Fibroblast of peridontal ligament (primary cell): ENCODE measurements around the gene MPHOSPH9.

ENCODE experiments used
- DNase-seq: peaks from one replicate; pipeline ENCODE4 v3.0.0-alpha.2; 2010; ENCODE audit errors: extremely low read depth

Gene MPHOSPH9

GRCh38 chr12:123126294-123127181 is 106.4 kb downstream of the MPHOSPH9 start:
- peak; percentile 100 for DNase-seq

DNA sequence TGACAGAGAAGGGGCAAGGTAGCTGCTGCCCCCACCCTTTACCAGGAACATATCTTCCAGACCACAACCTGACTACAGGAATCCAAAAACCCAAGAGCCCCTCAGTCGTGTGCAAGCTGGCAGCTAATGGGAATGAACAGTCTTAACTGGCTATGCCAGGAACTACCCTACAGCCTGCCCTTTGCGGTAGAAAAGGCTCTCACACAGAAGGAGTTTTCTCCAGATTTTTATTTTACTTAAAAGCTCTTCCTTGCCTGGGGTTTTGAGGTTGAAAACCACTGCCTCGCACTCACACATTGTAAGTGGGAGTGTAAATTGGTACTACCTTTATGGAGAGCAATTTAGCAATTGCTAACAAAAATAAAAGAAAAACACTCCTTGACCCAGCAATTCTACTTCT is 110.3 kb downstream of the MPHOSPH9 start:
- no peak for DNase-seq

- DNase-seq: no peak
Observed at GRCh38 chr12:123121670-123122069, 111.3 kb downstream of the MPHOSPH9 start.

DNA sequence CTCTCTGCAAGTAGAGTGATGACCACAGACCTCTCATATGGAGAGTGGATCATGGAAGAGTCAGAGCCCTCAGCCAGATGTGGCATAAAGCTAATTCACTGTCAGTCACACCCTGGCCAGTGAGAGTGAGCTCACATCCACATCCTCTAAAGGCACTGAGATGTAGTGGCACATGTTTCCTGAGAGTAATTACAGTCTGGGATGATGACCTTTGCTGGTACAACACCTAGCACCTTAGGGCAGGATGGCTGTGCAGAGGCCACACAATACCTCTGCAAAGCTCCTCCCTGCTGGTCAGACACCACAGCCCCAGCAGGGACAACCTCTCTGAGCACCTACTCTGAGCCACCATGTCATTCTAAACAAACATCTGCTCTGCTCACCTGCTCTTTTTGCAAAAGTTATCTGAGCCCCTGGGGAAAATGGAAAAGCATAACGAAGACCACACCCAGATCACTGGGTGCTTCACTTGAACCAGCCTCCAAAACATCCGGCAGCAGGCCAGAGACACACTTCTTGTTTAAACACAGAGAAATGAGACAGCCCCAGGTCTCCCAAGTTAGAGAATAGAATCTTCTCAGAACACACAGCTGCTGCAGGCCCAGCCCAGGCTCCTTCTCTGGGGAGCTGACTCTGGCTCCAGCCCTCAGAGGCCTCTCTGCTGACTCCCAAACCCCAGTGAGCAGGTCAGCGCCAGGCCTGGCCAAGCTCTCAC is 112.3 kb downstream of the MPHOSPH9 start:
- DNase-seq: peak; percentile 26

DNA sequence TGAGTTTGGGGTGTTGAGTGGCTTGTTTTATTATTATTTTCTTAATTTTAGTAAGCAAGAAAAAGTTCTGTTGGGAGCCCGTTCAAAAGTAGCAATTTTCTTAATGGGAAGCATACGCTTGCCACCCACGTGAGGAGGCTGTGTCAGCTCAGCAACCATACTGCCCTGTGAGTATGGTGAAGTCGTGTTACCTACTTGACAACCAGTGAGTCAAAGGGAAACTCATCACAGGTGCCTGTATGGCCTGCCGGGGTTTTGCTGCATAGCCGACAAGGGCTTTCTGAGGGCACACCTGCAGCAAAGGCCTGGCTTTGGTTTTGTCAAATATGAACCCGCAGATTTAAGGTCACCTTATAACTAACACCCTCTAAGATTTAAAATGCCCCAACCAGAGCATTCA is 113.1 kb downstream of the MPHOSPH9 start:
- no peak for DNase-seq

GRCh38 chr12:123118497-123118896 is 114.4 kb downstream of the MPHOSPH9 start:
- DNase-seq: no peak

DNA sequence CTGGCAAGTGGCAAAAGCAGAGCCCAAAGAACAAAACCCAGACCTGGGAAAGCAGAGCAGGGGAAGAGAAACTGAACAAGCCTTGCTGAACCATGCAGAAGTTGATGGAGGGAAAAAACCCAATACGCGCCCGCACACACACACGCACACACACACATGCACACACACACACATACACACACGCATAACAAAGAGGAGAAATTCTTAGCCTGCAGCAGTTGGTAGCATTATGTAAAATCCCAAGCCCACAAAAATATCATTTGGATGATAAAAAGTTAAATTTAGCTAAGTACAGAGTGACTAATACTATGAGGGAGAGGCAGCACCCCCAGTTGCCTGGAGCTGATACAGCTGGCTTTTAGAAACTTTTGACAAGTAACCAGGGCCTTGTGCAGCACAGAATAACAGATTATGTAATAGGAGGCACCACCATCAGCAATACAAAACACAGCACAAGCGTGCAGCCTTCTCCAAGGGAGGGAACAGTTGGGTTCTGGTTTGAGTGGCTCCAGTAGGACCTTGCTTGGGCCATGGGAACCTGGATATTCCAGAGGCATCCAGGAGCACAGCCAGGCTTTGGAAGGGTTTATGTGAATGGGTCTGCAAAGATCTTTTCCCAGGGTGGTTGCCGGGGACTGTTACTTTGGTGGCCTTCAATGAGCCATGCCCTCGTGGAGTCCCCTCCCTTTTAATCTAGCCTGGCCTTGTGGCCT is 117.4 kb downstream of the MPHOSPH9 start:
- DNase-seq: peak; percentile 98

- no peak for DNase-seq
Observed at GRCh38 chr12:123114304-123115083, 118.4 kb downstream of the MPHOSPH9 start.

DNA sequence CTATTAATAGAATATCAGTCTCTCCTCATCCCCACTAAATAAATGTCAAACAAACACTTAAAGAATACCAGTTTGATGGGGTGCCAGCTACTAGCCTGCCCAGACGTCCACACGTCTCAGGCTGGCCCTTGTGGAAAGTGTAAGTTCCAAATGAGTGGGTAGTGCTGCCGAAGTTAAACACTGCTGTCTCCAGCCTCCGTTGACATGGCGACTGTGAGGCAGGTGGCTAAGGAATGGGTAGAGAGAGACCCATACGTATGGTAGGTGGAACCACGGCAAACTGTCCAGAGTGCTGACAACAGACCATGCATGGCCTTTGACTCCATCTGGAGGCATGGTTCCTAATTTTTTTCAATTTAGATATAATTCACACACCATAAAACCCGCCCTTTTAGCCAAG is 119.9 kb downstream of the MPHOSPH9 start:
- DNase-seq: no peak

DNA sequence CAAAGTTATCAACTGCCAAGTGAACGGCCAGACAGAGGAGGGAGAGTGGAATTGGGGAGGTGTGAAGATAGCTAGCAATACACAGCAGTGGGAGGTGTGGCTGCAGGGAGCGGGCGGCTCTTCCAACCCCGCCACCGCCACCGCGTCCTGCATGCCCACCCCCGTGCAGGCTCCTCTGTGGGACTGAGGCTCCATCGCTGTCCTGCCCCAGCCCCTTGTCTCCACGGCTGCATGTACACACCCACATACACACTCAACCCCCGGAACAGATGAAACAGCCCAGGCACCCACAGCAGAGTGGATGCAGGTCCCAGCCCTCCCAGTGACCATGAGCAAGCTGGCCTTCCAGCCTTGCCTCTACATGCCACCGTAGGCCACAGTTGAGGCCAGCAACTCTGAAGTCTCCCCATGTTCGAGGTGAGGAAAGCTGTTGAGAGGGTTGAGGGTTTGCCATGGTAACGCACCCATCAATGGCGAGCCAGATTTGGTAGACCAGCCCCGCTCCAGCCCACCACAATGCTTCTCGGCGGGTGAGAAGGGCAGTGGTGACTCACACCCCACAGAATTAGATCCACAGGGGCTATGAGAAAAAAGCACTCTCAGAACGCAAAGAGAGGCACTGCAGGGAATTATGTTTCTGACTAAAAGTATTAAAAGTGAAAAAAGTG is 121.3 kb downstream of the MPHOSPH9 start:
- DNase-seq: peak; percentile 73

GRCh38 chr12:123109319-123109772 is 123.6 kb downstream of the MPHOSPH9 start:
- DNase-seq: no peak

DNA sequence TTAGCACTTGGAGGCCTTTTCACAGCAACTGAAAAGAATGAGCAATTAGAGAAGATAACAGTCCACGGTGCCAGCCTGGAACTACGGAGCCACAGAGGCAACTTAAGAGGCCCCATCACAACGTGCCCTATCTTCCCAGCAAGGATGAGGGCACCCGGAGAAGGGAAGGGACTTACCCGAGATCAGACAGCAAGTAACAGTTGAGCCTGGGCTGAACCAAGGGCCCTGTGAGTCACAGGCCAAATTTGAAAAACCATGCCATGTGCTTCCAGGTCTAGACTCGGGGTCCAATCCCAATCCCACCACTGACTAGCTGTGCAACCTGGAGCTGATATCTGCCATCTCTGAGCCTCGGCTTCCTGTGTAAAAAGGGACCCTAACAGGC is 124.3 kb downstream of the MPHOSPH9 start:
- no peak for DNase-seq

GRCh38 chr12:123107926-123108681 is 124.8 kb downstream of the MPHOSPH9 start:
- no peak for DNase-seq

GRCh38 chr12:123106640-123107359 is 126.1 kb downstream of the MPHOSPH9 start:
- no peak for DNase-seq

- no peak for DNase-seq
Observed at GRCh38 chr12:123105211-123105826, 127.6 kb downstream of the MPHOSPH9 start.

DNA sequence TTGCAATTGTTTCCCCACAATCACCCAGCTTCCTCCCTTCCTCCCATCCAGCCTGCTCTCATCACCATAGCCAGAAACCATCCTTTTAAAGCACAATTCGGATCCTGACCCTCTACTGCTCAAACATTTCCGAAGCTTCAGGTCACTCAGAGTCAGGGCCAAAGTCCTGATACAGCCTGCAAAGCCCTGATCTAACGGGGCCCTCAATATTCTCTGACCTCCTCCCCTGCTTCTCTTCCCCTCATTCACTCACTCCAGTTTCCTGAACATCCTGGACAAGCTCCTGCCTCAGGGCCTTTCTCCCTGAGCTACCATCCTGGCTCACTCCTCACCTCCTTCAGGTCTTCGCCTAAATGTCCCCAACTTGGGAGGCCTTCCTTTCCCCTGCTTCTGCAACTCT is 128.1 kb downstream of the MPHOSPH9 start:
- DNase-seq: no peak
